Kidney epithelial cell (primary cell): ENCODE results near the gene PDPR. TPM values are rescaled to one million over a fixed set of nuclear protein-coding genes. Genes with fewer than 3 reads are reported as not detected.
"Not testable (repeated sequence)": the region's sequence is repeated elsewhere in the genome, so short reads cannot be mapped to it uniquely, and the experiment has no call there.

ENCODE experiments used
- DNase-seq: peaks from one replicate; pipeline ENCODE4 v3.0.0-alpha.2; 2010; ENCODE audit warnings: low read depth
- H3K27me3 ChIP-seq: 2 replicates; pipeline ENCODE4 v1.6.0; 2011; ENCODE audit warnings: low read length; ENCODE audit not compliant: control insufficient read depth, insufficient read depth
- H3K36me3 ChIP-seq: 2 replicates; pipeline ENCODE4 v1.5.1; 2011; ENCODE audit warnings: low read length; ENCODE audit not compliant: control insufficient read depth, insufficient read depth
- H3K4me3 ChIP-seq: 2 replicates; pipeline ENCODE4 v1.5.1; 2011; ENCODE audit warnings: low read depth, mild to moderate bottlenecking, control low read depth, low read length
- total RNA-seq: library from RNA; depleted of rRNA; stranded (reverse); fragments of >200 nt; gene quantifications from 2 replicates; pipeline ENCODE4 v1.2.3, GENCODE V29; 2015

PDPR gene
- total RNA-seq, 1 donor from 2014 or later, result 26.3 TPM

- H3K27me3 ChIP-seq, result not testable (repeated sequence)
Observed at GRCh38 chr16:70198230-70198629, 84.1 kb downstream of the PDPR start.

GRCh38 chr16:70198666-70199065 lies 84.5 kb downstream of the PDPR start:
- DNase-seq, H3K36me3 ChIP-seq, H3K4me3 ChIP-seq: not testable (repeated sequence)

More at GRCh38 chr16:70198230-70198629, 84.1 kb downstream of the PDPR start:
- not testable (repeated sequence) for H3K36me3 ChIP-seq, H3K4me3 ChIP-seq, DNase-seq

GRCh38 chr16:70199170-70199569 lies 85.0 kb downstream of the PDPR start:
- not testable (repeated sequence) for H3K36me3 ChIP-seq, DNase-seq, H3K27me3 ChIP-seq, H3K4me3 ChIP-seq

More at GRCh38 chr16:70198666-70199065, 84.5 kb downstream of the PDPR start:
- not testable (repeated sequence) for H3K27me3 ChIP-seq

GRCh38 chr16:70200063-70200462 lies 85.9 kb downstream of the PDPR start:
- not testable (repeated sequence) for DNase-seq, H3K4me3 ChIP-seq, H3K27me3 ChIP-seq, H3K36me3 ChIP-seq

- H3K27me3 ChIP-seq, H3K4me3 ChIP-seq, DNase-seq, H3K36me3 ChIP-seq: not testable (repeated sequence)
Observed at GRCh38 chr16:70203508-70203907, 89.4 kb downstream of the PDPR start.

- not testable (repeated sequence) for H3K4me3 ChIP-seq, DNase-seq, H3K27me3 ChIP-seq, H3K36me3 ChIP-seq
Observed at GRCh38 chr16:70204010-70204409, 89.9 kb downstream of the PDPR start.

- not testable (repeated sequence) for H3K27me3 ChIP-seq, DNase-seq, H3K4me3 ChIP-seq, H3K36me3 ChIP-seq
Observed at GRCh38 chr16:70204668-70205405, 90.7 kb downstream of the PDPR start.

- not testable (repeated sequence) for DNase-seq, H3K36me3 ChIP-seq, H3K27me3 ChIP-seq, H3K4me3 ChIP-seq
Observed at GRCh38 chr16:70206382-70206781, 92.2 kb downstream of the PDPR start.

Other genes with a start within 250 kb of the PDPR start
- 11.6 and 18.9 TPM in 2 replicates for gene CLEC18A, start 163.0 kb upstream of the PDPR start, total RNA-seq
- 19.6 and 28.9 TPM in 2 replicates for gene CLEC18C, start 59.5 kb downstream of the PDPR start, total RNA-seq
- gene EXOSC6, start 137.6 kb downstream of the PDPR start, total RNA-seq, result 42.7 and 44.1 TPM in 2 replicates
- 185 and 197 TPM in 2 replicates for gene AARS1, start 175.2 kb downstream of the PDPR start, total RNA-seq
- 41.8 and 49.0 TPM in 2 replicates for gene DDX19B, start 184.9 kb downstream of the PDPR start, total RNA-seq
- 41.1 and 41.3 TPM in 2 replicates for gene DDX19A, start 232.6 kb downstream of the PDPR start, total RNA-seq